K562 (cell line): ENCODE measurements around the gene ZNF277. TPM values are rescaled to one million over a fixed set of nuclear protein-coding genes. Genes with fewer than 3 reads are reported as not detected.

Source experiments
- ATAC-seq: fragments of 200-7000 bp; cut with Tn5 transposase; 3 replicates; pipeline ENCODE4 v1.9.1; 2020; ENCODE audit warnings: moderate library complexity
- BruUV-seq: library from RNA; stranded (reverse); fragments of 400-500 nt; replicated peaks from 2 replicates; lab custom pipeline; 2021; lab: Mats Ljungman, UMichigan
- CTCF ChIA-PET: fragments of 300-600 bp; formaldehyde crosslinking; extraction: SDS; loops from one replicate; lab custom pipeline; 2021; ENCODE audit warnings: low intra/inter-chr PET ratio; lab: Yijun Ruan, JAX
- POLR2A ChIA-PET: fragments of 300-600, 350-650 bp; sonication (Branson Sonifier 250); formaldehyde crosslinking; extraction: SDS; loops from one replicate; lab custom pipeline; 2021; ENCODE audit warnings: antibody characterized with exemption, inconsistent platforms; lab: Yijun Ruan, JAX
- DNase-seq, 4 experiments: peaks; one replicate each; pipeline versions ENCODE4 v3.0.0 to v3.0.0-alpha.2; 2011 to 2018; ENCODE audit warnings: low spot score in 3 of 4, mixed read lengths in 3 of 4; ENCODE audit errors: extremely low read depth in 1 of 4
- FAIRE-seq: peaks from 2 replicates; lab custom pipeline; 2011; peaks lifted over from hg19 to GRCh38; lab: Jason Lieb, UNC
- H2AFZ ChIP-seq: 2 replicates; pipeline ENCODE4 v1.6.0; 2011; ENCODE audit warnings: low read depth, low read length, control low read depth, inconsistent platforms
- H3K27ac ChIP-seq: fragments of 200-600 bp; 3 replicates; pipeline ENCODE4 v1.8.0; 2011; ENCODE audit warnings: low read depth, mild to moderate bottlenecking, control low read depth, inconsistent platforms, low read length, moderate library complexity, mixed read lengths; ENCODE audit errors: extremely low read depth
- H3K27me3 ChIP-seq, 2 experiments: fragments of 300-600 bp in 1 of 2; 2 replicates in 1 of 2; 3 replicates in 1 of 2; pipeline versions ENCODE4 v1.6.0 to v1.8.0; 2011; ENCODE audit warnings: inconsistent platforms in 2 of 2, low read length in 2 of 2, mild to moderate bottlenecking in 1 of 2, mixed read lengths in 1 of 2, moderate library complexity in 1 of 2; ENCODE audit not compliant: control insufficient read depth in 2 of 2, insufficient read depth in 2 of 2
- H3K36me3 ChIP-seq: fragments of 300-600 bp; 3 replicates; pipeline ENCODE4 v1.8.0; 2011; ENCODE audit warnings: mild to moderate bottlenecking, low read length, inconsistent platforms; ENCODE audit not compliant: control insufficient read depth, insufficient read depth
- H3K4me1 ChIP-seq, 2 experiments: fragments of 200-600 bp in 1 of 2; replicated peaks in 1 of 2; 2 replicates in 1 of 2; 3 replicates in 1 of 2; pipeline versions ENCODE4 v1.5.1 to v1.8.0; 2011; ENCODE audit warnings: inconsistent platforms in 2 of 2, low read length in 2 of 2, mild to moderate bottlenecking in 1 of 2, mixed read lengths in 1 of 2, moderate library complexity in 1 of 2; ENCODE audit not compliant: control insufficient read depth in 2 of 2, insufficient read depth in 2 of 2
- H3K4me2 ChIP-seq: 2 replicates; pipeline ENCODE4 v1.6.1; 2011; ENCODE audit warnings: low read length, control low read depth, inconsistent platforms, mixed read lengths; ENCODE audit not compliant: insufficient read depth
- H3K4me3 ChIP-seq: fragments of 200-600 bp; sonication (generic), shearing (Covaris generic); 2 replicates; pipeline ENCODE4 v1.5.1; 2016; ENCODE audit warnings: control low read depth, inconsistent platforms
- H3K79me2 ChIP-seq: fragments of 200-600 bp; 3 replicates; pipeline ENCODE4 v1.8.0; 2011; ENCODE audit warnings: low read length, inconsistent platforms; ENCODE audit not compliant: control insufficient read depth, insufficient read depth
- H3K9ac ChIP-seq, 2 experiments: 2 replicates each; pipeline versions ENCODE4 v1.6.0 to v1.6.1; 2011; ENCODE audit warnings: low read depth in 2 of 2, low read length in 2 of 2, control low read depth in 1 of 2, inconsistent platforms in 1 of 2, mild to moderate bottlenecking in 1 of 2, mixed read lengths in 1 of 2; ENCODE audit not compliant: insufficient read depth in 1 of 2
- H3K9me1 ChIP-seq: one replicate; pipeline ENCODE4 v1.6.0; 2011; ENCODE audit warnings: inconsistent platforms, mild to moderate bottlenecking, low read length, moderate library complexity; ENCODE audit not compliant: control insufficient read depth, insufficient read depth
- H3K9me3 ChIP-seq: replicated peaks from 2 replicates; pipeline ENCODE4 v1.5.1; 2011; ENCODE audit warnings: low read depth, low read length, inconsistent platforms; ENCODE audit not compliant: control insufficient read depth, insufficient read depth
- H4K20me1 ChIP-seq: replicated peaks from 2 replicates; pipeline ENCODE4 v1.6.1; 2011; ENCODE audit warnings: low read length, inconsistent platforms, mixed read lengths; ENCODE audit not compliant: control insufficient read depth, insufficient read depth
- BCOR ChIP-seq: fragments of 450-650 bp; IDR thresholded peaks from 2 replicates; pipeline ENCODE4 v1.6.1; 2016
- FOXJ3 ChIP-seq: sonication (generic); formaldehyde crosslinking; IDR thresholded peaks from 2 replicates; pipeline ENCODE4 v1.4.0; 2020; ENCODE audit warnings: mild to moderate bottlenecking, missing genetic modification reagents
- GATAD2B ChIP-seq: fragments of 450-650 bp; IDR thresholded peaks from 2 replicates; pipeline ENCODE4 v1.6.1; 2017; ENCODE audit warnings: mild to moderate bottlenecking, borderline replicate concordance
- HCFC1 ChIP-seq: IDR thresholded peaks from 2 replicates; pipeline ENCODE4 v1.6.1; 2012; ENCODE audit warnings: low read depth, low read length, improper control_type of control experiment
- JUNB ChIP-seq: fragments of 450-650 bp; formaldehyde crosslinking; conservative IDR thresholded peaks from 2 replicates; pipeline ENCODE4 v1.4.0; 2020; ENCODE audit warnings: mild to moderate bottlenecking
- NEUROD1 ChIP-seq: fragments of 150-350 bp; IDR thresholded peaks from 2 replicates; pipeline ENCODE4 v1.6.1; 2014; ENCODE audit warnings: borderline replicate concordance, low read length, low read depth; ENCODE audit not compliant: partially characterized antibody
- OTX1 ChIP-seq: fragments of 450-650 bp; formaldehyde crosslinking; IDR thresholded peaks from 2 replicates; pipeline ENCODE4 v1.4.0; 2022; ENCODE audit warnings: mild to moderate bottlenecking
- POLR2H ChIP-seq: IDR thresholded peaks from 2 replicates; pipeline ENCODE4 v1.6.1; 2016; ENCODE audit warnings: missing genetic modification characterization, low read depth, mild to moderate bottlenecking, control low read depth, missing compliant biosample characterization, moderate library complexity
- PURB ChIP-seq: sonication (generic); formaldehyde crosslinking; IDR thresholded peaks from 2 replicates; pipeline ENCODE4 v1.9.0; 2021; ENCODE audit warnings: low read depth, mild to moderate bottlenecking, missing genetic modification reagents
- ZBTB7A ChIP-seq: IDR thresholded peaks from 2 replicates; pipeline ENCODE4 v1.6.1; 2011; ENCODE audit warnings: low read depth, mild to moderate bottlenecking, low read length, moderate library complexity, borderline replicate concordance; ENCODE audit not compliant: control insufficient read depth
- ZNF57 ChIP-seq: fragments of 450-650 bp; formaldehyde crosslinking; IDR thresholded peaks from 2 replicates; pipeline ENCODE4 v1.4.0; 2020; ENCODE audit warnings: mild to moderate bottlenecking, moderate library complexity
- WGBS: fragments of 100-300 bp; shearing (Covaris generic); methylation state at CpG from one replicate; pipeline ENCODE4 v1.1.6; 2016; ENCODE audit warnings: low coverage, mixed read lengths; ENCODE audit not compliant: insufficient coverage; ENCODE audit errors: missing lambda C conversion rate; 5-methylcytosine and 5-hydroxymethylcytosine counted together
- in situ Hi-C: fragments of 300-500 bp; cut with MboI; formaldehyde crosslinking; loops from 4 replicates; pipeline ENCODE4 v1.15.0; 2018; ENCODE audit warnings: inconsistent platforms, mixed read lengths
- intact Hi-C: fragments of 100-400 bp; cut with micrococcal nuclease; formaldehyde crosslinking; loops from 2 replicates; pipeline ENCODE4 v1.14.2; 2022
- polyA plus RNA-seq, 8 experiments: library from polyadenylated mRNA; depleted of rRNA in 4 of 8; stranded (reverse) in 5 of 8; unstranded in 3 of 8; fragments of >200 nt; fragmentation: Nextera tagmentation in 2 of 8; fragmentation: Illumina TruSeq in 1 of 8; extraction: Ambion mirVana in 2 of 8; extraction: Trizol in 1 of 8; gene quantifications; 2 replicates each; pipeline versions ENCODE4 v1.2.1 to v1.2.3, GENCODE V29; 2011 to 2014; ENCODE audit warnings: inconsistent platforms in 1 of 8, missing spikeins in 1 of 8
- total RNA-seq, 7 experiments: library from RNA; depleted of rRNA in 6 of 7; stranded (reverse); fragments of >200 nt in 6 of 7; fragmentation: Illumina TruSeq in 2 of 7; extraction: Trizol in 2 of 7; gene quantifications; 2 replicates each; pipeline versions ENCODE4 v1.2.1 to v1.2.3, GENCODE V29; 2011 to 2021; ENCODE audit warnings: low replicate concordance in 1 of 7
- TF ChIP-seq, protein P1 (sequence below): sonication (generic); formaldehyde crosslinking; IDR thresholded peaks from 2 replicates; pipeline ENCODE4 v1.4.0; 2020; ENCODE audit warnings: mild to moderate bottlenecking, missing genetic modification reagents
- TF ChIP-seq, protein P2 (sequence below): sonication (generic); formaldehyde crosslinking; IDR thresholded peaks from 2 replicates; pipeline ENCODE4 v1.8.0; 2023; ENCODE audit warnings: missing genetic modification reagents, mild to moderate bottlenecking, borderline replicate concordance
- TF ChIP-seq, protein P3 (sequence below): fragments of 450-650 bp; formaldehyde crosslinking; IDR thresholded peaks from 2 replicates; pipeline ENCODE4 v1.4.0; 2020; ENCODE audit warnings: mild to moderate bottlenecking

The ZNF277 gene
- total and polyA plus RNA-seq, 9 of the 15 experiments (the other 6 are each of a cell fraction or from before 2014, with no cell fraction given), result 18.8 to 33.5 (median 27.7) TPM

DNA sequence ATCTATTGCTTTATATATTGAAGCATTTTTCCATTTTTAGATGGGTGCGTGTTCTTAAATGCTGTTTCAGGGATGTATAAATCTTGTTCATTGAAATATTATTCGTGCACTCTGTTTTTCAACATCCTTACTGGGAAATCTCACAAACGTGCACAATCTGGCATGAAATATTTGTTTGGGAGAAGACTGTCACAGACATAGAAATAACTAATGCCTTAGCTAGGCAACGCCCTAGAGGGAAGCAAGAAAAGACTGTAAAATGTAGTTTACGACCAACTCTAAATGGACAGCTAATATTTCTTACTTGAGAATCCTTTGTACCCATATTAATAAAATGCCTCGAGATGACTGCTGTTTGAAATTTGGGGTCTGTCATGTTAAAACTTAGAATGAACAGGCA is 9.2 kb upstream of the ZNF277 start:
- Histone ChIP-seq H3K4me1 (no peaks in the 10 kb centered on the region), H3K27ac (no peak overlapping the region), H3K27me3 (peaks cover 0 to 15% of the 10 kb centered on the region in 2 experiments; a peak in 4 of 5 replicates), H3K4me3 (no peak overlapping the region), H3K9me3 (no peaks in the 10 kb centered on the region), H3K9ac (no peak overlapping the region), H3K36me3 (no peaks in the 10 kb centered on the region), H3K79me2 (no peaks in the 10 kb centered on the region), H3K4me2 (no peak overlapping the region), H4K20me1 (no peaks in the 10 kb centered on the region), H2AFZ (no peak overlapping the region), H3K9me1 (no peaks in the 10 kb centered on the region)
- DNase-seq (no peak), FAIRE-seq (no peak), ATAC-seq (no peak)
- 4% methylated on average over 6 of the region's 6 CpGs for WGBS
- intact Hi-C loops, result no loop called here
- BruUV-seq, result no TSS peak
- in situ Hi-C loops, result no loop called here
- TF ChIP-seq ZBTB7A (no peak), FOXJ3 (CRISPR knock-in tag) (no peak), NEUROD1 (no peak), HCFC1 (no peak), BCOR (no peak), JUNB (CRISPR knock-in tag) (no peak), PURB (CRISPR knock-in tag) (no peak), OTX1 (CRISPR knock-in tag) (no peak), ZNF57 (no peak), POLR2H (tag) (no peak), GATAD2B (no peak)
- TF ChIP-seq, protein P1, sequence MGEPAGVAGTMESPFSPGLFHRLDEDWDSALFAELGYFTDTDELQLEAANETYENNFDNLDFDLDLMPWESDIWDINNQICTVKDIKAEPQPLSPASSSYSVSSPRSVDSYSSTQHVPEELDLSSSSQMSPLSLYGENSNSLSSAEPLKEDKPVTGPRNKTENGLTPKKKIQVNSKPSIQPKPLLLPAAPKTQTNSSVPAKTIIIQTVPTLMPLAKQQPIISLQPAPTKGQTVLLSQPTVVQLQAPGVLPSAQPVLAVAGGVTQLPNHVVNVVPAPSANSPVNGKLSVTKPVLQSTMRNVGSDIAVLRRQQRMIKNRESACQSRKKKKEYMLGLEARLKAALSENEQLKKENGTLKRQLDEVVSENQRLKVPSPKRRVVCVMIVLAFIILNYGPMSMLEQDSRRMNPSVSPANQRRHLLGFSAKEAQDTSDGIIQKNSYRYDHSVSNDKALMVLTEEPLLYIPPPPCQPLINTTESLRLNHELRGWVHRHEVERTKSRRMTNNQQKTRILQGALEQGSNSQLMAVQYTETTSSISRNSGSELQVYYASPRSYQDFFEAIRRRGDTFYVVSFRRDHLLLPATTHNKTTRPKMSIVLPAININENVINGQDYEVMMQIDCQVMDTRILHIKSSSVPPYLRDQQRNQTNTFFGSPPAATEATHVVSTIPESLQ, result no peak
- TF ChIP-seq, protein P2, sequence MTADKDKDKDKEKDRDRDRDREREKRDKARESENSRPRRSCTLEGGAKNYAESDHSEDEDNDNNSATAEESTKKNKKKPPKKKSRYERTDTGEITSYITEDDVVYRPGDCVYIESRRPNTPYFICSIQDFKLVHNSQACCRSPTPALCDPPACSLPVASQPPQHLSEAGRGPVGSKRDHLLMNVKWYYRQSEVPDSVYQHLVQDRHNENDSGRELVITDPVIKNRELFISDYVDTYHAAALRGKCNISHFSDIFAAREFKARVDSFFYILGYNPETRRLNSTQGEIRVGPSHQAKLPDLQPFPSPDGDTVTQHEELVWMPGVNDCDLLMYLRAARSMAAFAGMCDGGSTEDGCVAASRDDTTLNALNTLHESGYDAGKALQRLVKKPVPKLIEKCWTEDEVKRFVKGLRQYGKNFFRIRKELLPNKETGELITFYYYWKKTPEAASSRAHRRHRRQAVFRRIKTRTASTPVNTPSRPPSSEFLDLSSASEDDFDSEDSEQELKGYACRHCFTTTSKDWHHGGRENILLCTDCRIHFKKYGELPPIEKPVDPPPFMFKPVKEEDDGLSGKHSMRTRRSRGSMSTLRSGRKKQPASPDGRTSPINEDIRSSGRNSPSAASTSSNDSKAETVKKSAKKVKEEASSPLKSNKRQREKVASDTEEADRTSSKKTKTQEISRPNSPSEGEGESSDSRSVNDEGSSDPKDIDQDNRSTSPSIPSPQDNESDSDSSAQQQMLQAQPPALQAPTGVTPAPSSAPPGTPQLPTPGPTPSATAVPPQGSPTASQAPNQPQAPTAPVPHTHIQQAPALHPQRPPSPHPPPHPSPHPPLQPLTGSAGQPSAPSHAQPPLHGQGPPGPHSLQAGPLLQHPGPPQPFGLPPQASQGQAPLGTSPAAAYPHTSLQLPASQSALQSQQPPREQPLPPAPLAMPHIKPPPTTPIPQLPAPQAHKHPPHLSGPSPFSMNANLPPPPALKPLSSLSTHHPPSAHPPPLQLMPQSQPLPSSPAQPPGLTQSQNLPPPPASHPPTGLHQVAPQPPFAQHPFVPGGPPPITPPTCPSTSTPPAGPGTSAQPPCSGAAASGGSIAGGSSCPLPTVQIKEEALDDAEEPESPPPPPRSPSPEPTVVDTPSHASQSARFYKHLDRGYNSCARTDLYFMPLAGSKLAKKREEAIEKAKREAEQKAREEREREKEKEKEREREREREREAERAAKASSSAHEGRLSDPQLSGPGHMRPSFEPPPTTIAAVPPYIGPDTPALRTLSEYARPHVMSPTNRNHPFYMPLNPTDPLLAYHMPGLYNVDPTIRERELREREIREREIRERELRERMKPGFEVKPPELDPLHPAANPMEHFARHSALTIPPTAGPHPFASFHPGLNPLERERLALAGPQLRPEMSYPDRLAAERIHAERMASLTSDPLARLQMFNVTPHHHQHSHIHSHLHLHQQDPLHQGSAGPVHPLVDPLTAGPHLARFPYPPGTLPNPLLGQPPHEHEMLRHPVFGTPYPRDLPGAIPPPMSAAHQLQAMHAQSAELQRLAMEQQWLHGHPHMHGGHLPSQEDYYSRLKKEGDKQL (CRISPR knock-in tag), result no peak
- TF ChIP-seq, protein P3, sequence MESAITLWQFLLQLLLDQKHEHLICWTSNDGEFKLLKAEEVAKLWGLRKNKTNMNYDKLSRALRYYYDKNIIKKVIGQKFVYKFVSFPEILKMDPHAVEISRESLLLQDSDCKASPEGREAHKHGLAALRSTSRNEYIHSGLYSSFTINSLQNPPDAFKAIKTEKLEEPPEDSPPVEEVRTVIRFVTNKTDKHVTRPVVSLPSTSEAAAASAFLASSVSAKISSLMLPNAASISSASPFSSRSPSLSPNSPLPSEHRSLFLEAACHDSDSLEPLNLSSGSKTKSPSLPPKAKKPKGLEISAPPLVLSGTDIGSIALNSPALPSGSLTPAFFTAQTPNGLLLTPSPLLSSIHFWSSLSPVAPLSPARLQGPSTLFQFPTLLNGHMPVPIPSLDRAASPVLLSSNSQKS (CRISPR knock-in tag), result no peak
- CTCF ChIA-PET, result no interaction called here
- POLR2A ChIA-PET, result no interaction called here
